ENCODE results near the gene PPP1R12B.
"Not testable (repeated sequence)": the region's sequence is repeated elsewhere in the genome, so short reads cannot be mapped to it uniquely, and the experiment has no call there.

PPP1R12B gene

DNA sequence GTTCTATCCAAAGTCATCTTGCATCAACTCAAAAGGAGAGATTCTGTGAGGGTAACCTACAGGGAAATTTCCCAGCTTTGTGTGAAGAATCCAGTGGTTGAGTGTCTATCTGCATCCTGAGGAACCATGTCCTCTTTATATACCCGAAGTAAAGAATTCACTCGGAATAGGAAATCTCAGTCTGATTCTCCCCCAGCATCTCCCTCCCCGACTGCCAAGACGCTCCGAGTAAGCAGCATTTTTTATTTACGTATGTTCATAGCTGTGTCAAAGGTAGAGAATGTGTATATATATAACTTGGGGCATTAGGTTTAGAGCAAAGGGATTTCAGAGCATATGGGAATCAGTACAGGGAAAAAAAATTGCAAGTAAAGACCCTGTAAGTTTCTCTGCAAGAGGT, 191.5 kb downstream of the PPP1R12B start:
- DNase-seq = no peak

DNA sequence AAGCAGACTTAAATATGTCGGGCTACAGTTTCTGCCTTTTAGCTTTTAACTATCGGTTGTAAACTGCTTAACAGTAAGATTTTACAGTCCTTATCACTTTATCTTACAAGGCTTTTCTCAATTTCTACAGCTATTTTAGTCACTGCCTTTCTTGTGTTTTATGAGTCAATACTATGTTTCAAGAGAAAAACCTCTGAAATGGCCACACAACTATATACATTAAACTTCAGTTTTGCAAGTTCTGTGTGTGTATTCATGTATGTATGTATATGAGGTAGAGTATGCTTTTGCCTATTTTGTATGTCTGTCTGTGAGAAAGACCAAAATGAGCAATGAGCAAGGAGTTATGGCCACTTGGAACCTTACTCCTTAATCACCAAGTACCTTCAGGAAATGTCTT, 191.9 kb downstream of the PPP1R12B start:
- no peak for DNase-seq

- DNase-seq = not testable (repeated sequence)
Observed at GRCh38 chr1:202540858-202541257, 192.4 kb downstream of the PPP1R12B start.

DNA sequence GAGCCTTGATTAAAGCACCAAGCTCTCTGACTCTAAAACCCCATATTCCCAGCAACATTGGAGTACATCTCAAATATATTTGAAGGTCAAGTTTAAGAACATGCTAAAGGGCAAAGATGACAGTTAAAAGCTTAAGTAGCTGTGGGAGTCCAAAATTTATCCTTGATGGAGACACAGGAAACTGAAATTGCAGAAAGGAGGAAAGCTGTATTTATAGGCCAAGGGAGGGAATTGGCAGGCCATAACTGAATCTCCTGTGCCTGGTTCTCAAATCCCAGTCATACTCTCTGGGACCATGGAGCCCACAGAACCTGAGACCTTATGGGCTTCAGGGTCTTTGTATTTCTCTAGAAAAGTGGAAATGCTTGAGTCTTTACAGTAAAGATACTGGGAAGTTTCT, 193.9 kb downstream of the PPP1R12B start:
- not testable (repeated sequence) for DNase-seq

- DNase-seq = not testable (repeated sequence)
Observed at GRCh38 chr1:202543537-202543936, 195.0 kb downstream of the PPP1R12B start.

- not testable (repeated sequence) for DNase-seq
Observed at GRCh38 chr1:202544766-202545449, 196.4 kb downstream of the PPP1R12B start.

- not testable (repeated sequence) for DNase-seq
Observed at GRCh38 chr1:202545647-202546303, 197.3 kb downstream of the PPP1R12B start.

- DNase-seq = not testable (repeated sequence)
Observed at GRCh38 chr1:202546377-202546776, 197.9 kb downstream of the PPP1R12B start.

- DNase-seq = not testable (repeated sequence)
Observed at GRCh38 chr1:202546796-202547195, 198.3 kb downstream of the PPP1R12B start.

DNA sequence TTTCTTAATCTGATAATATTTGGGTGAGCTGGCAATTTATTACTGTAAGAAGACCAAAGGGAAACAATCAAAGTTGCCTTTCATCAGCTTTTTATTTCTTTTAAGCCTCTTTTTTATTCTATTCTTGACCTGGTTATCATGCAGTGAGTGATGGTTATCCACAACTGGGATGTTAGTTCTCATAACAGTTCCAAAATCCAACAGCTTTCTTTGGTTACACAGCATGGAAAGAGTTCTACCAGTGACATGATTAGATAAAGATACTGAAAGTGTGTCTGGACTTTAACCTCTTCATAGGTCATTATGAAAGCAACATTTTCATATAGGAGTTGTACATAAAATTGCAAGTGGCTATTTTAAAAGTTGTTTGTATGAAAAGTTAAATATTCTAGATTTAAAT, 198.7 kb downstream of the PPP1R12B start:
- no peak for DNase-seq

- DNase-seq = not testable (repeated sequence)
Observed at GRCh38 chr1:202550088-202550487, 201.6 kb downstream of the PPP1R12B start.

- DNase-seq = no peak
Observed at GRCh38 chr1:202551683-202552082, 203.2 kb downstream of the PPP1R12B start.

DNA sequence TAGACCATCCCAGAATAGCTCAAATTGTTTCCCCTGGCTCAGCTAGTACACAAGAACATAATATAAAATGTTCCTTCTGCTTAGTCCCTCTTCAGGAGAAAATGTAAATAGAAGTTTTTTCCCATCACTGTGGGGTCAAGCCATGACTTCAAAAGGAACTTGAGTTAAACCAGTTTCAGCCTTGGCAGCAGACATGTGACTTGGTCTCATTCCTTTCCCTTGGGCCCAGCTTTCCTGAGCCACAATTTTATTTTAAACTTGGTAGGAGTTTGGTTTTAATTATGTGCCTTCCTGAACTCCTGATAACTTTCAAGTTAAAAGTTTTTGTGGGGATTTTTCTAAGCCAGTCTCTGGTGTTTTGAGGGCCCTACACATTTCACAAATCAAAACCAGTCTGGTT, 204.1 kb downstream of the PPP1R12B start:
- DNase-seq = not testable (repeated sequence)

- not testable (repeated sequence) for DNase-seq
Observed at GRCh38 chr1:202553078-202553477, 204.6 kb downstream of the PPP1R12B start.

- no peak for DNase-seq
Observed at GRCh38 chr1:202553560-202554038, 205.1 kb downstream of the PPP1R12B start.

DNA sequence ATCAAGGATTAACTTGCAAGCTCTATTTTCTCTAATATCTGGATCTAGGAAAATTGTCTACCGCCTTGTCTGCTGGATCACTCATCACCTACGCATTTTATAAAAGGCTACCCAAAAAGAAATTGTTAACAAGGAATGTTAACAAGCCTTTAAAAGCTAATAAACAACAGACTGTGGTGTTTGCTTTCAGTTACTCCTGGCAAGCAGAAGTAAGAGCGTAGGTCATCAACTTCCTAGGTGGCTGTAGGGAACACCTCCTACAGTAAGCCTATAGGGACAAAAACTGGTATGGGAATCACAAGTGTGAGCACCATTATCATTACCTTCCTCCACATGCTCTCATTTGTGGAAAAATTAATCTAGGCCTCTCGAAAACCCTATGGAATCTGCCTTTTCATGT, 206.1 kb downstream of the PPP1R12B start:
- not testable (repeated sequence) for DNase-seq

DNA sequence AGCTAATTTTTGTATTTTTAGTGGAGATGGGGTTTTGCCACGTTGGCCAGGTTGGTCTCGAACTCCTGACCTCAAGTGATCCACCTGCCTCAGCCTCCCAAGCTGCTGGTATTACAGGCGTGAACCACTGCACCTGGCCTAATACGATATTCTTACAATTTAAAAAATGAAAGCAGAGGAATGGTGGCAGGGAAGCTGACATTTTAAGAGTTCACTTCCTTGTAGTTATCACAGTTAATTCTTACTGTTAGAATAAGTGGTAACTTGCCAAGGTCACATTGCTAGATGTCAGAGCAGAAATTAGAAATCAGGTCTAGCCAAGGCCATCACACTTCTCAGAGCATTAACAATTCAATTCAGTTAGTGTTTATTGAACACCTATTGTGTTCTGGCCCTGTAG, 207.5 kb downstream of the PPP1R12B start:
- DNase-seq = not testable (repeated sequence)

- not testable (repeated sequence) for DNase-seq
Observed at GRCh38 chr1:202557662-202558061, 209.2 kb downstream of the PPP1R12B start.

DNA sequence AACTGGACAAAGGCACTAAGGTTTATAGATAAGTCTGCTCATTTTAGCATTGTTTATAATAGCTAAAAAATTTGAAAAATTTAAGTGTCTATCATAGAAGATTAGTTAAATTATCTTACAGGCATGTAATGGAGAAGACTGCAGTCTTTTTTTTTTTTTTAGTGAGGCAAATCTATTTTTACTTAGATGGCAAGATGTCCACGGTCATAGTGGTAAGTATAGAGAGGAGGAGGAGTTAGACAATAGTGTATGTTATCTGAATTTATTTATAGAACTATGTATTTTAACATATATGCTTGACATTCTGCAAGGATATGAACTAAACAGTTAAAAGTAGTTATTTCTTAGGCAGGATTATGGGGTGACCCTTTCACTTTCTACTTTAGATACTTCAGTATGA, 212.7 kb downstream of the PPP1R12B start:
- DNase-seq = no peak

- DNase-seq = no peak
Observed at GRCh38 chr1:202561726-202562443, 213.4 kb downstream of the PPP1R12B start.

GRCh38 chr1:202562444-202563060, 214.1 kb downstream of the PPP1R12B start:
- DNase-seq = no peak

DNA sequence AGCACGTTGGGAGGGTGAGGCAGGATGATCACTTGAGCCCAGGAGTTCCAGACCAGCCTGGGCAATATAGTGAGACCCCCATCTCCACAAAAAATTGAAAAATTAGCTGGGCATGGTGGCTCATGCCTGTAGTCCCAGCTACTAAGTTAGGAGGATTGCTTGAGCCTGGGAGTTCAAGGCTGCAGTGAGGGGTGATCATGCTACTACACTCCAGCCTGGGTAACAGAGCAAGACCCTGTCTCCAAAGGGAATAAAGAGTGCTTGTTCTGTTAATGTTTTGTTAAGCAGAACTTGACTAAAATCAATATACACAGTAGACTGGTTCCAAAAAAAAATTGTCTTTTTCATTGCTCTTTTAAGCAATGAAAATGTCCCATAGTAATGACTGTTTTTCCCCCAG, 215.3 kb downstream of the PPP1R12B start:
- no peak for DNase-seq

DNA sequence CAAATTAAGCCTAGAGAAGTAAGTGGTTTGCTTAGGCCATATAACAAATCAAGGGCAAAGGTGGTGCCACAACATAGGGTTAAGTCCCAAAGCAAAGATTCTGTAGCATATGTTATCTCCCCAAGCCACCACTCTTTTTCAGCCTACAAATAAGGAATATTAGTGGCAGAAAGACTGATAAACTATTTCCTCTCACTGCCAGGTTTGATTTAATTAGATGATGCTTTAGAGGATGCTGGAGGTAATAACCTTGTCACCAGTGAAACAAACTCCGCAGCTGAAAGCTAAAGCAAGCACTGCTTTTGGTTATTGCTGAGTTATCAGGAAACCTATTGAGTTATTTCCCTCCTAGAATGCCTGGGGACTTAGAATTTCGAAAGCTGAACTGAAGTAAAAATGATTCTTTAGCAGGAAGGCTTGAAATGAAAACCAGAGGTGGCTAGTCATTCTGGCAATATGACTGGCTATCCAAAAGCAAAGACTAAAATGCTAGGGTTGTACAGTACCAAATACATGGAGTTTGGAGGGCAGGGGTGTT, 216.5 kb downstream of the PPP1R12B start:
- no peak for DNase-seq

Data from GOT3 (cell line).